Neural cell (in vitro differentiated cells): ENCODE data around the gene CEP85L. TPM values are rescaled to one million over a fixed set of nuclear protein-coding genes. Genes with fewer than 3 reads are reported as not detected.

Experiments
- H2AFZ ChIP-seq: fragments of 200-600, 300-800 bp; sonication (generic), shearing (Covaris generic); 2 replicates; pipeline ENCODE4 v1.6.0; 2014; ENCODE audit warnings: low read depth, mild to moderate bottlenecking, antibody characterized with exemption, low read length, moderate library complexity
- H3F3A ChIP-seq: fragments of 200-600 bp; shearing (Covaris generic); 2 replicates; pipeline ENCODE4 v1.6.1; 2016; ENCODE audit warnings: mild to moderate bottlenecking, moderate library complexity, mixed read lengths, antibody characterized with exemption, low read length; ENCODE audit not compliant: insufficient read depth, poor library complexity, severe bottlenecking
- H3K27ac ChIP-seq: fragments of 200-600, 300-800 bp; sonication (generic), shearing (Covaris generic); 2 replicates; pipeline ENCODE4 v1.5.1; 2014; ENCODE audit warnings: mild to moderate bottlenecking, low read length, moderate library complexity
- H3K27me3 ChIP-seq: fragments of 300-800, 200-600 bp; sonication (generic), shearing (Covaris generic); 2 replicates; pipeline ENCODE4 v1.6.0; 2014; ENCODE audit warnings: mild to moderate bottlenecking, low read depth, low read length, moderate library complexity; ENCODE audit not compliant: insufficient read depth
- H3K36me3 ChIP-seq: fragments of 300-800, 200-600 bp; sonication (generic), shearing (Covaris generic); 2 replicates; pipeline ENCODE4 v1.5.1; 2014; ENCODE audit warnings: mild to moderate bottlenecking, antibody characterized with exemption, low read length, moderate library complexity; ENCODE audit not compliant: insufficient read depth
- H3K4me2 ChIP-seq: fragments of 300-800, 200-600 bp; sonication (generic), shearing (Covaris generic); 2 replicates; pipeline ENCODE4 v1.6.0; 2014; ENCODE audit warnings: mild to moderate bottlenecking, low read length
- H3K4me3 ChIP-seq: fragments of 300-800, 200-600 bp; sonication (generic), shearing (Covaris generic); 2 replicates; pipeline ENCODE4 v1.5.1; 2014; ENCODE audit warnings: mild to moderate bottlenecking, low read length, moderate library complexity
- H3K79me2 ChIP-seq: fragments of 200-600 bp; shearing (Covaris generic); replicated peaks from 2 replicates; pipeline ENCODE4 v1.6.0; 2014; ENCODE audit warnings: mild to moderate bottlenecking, low read length, moderate library complexity; ENCODE audit not compliant: insufficient read depth
- H3K9ac ChIP-seq: fragments of 300-800, 200-600 bp; sonication (generic), shearing (Covaris generic); 2 replicates; pipeline ENCODE4 v1.6.1; 2016; ENCODE audit warnings: mild to moderate bottlenecking, low read length, mixed read lengths
- H3K9me2 ChIP-seq: fragments of 200-600 bp; shearing (Covaris generic); 2 replicates; pipeline ENCODE4 v1.6.1; 2016; ENCODE audit warnings: mild to moderate bottlenecking, low read length, mixed read lengths; ENCODE audit not compliant: insufficient read depth
- H3K9me3 ChIP-seq: fragments of 200-600, 300-800 bp; sonication (generic), shearing (Covaris generic); 2 replicates; pipeline ENCODE4 v1.6.1; 2016; ENCODE audit warnings: mild to moderate bottlenecking, mixed run types, low read length, moderate library complexity, mixed read lengths
- H4K20me1 ChIP-seq: fragments of 200-600 bp; shearing (Covaris generic); 2 replicates; pipeline ENCODE4 v1.6.1; 2016; ENCODE audit warnings: mild to moderate bottlenecking, mixed run types; ENCODE audit not compliant: insufficient read depth
- CTCF ChIP-seq: fragments of 450-650 bp; IDR thresholded peaks from 2 replicates; pipeline ENCODE4 v1.5.1; 2014; ENCODE audit warnings: antibody characterized with exemption, mild to moderate bottlenecking, moderate library complexity; ENCODE audit not compliant: poor library complexity, severe bottlenecking
- EP300 ChIP-seq: fragments of 450-650 bp; conservative IDR thresholded peaks from 2 replicates; pipeline ENCODE4 v1.6.1; 2014; ENCODE audit warnings: antibody characterized with exemption, mild to moderate bottlenecking, moderate library complexity; ENCODE audit not compliant: poor library complexity, severe bottlenecking
- EZH2 ChIP-seq: fragments of 200-600, 300-800 bp; shearing (Covaris generic), sonication (generic); IDR thresholded peaks from 2 replicates; pipeline ENCODE4 v1.6.1; 2014; ENCODE audit warnings: antibody characterized with exemption, low read length, borderline replicate concordance, mild to moderate bottlenecking; ENCODE audit not compliant: insufficient read depth, poor library complexity, severe bottlenecking
- MXI1 ChIP-seq: fragments of 450-650 bp; conservative IDR thresholded peaks from 2 replicates; pipeline ENCODE4 v1.6.1; 2014; ENCODE audit warnings: antibody characterized with exemption, mild to moderate bottlenecking; ENCODE audit not compliant: poor library complexity, severe bottlenecking
- POLR2AphosphoS5 ChIP-seq: IDR thresholded peaks from 2 replicates; pipeline ENCODE4 v1.6.1; 2012
- RAD21 ChIP-seq: fragments of 450-650 bp; conservative IDR thresholded peaks from 2 replicates; pipeline ENCODE4 v1.6.1; 2014; ENCODE audit warnings: antibody characterized with exemption, mild to moderate bottlenecking, moderate library complexity
- REST ChIP-seq: IDR thresholded peaks from 2 replicates; pipeline ENCODE4 v1.6.1; 2012; ENCODE audit warnings: borderline replicate concordance
- SMC3 ChIP-seq: fragments of 450-650 bp; conservative IDR thresholded peaks from 2 replicates; pipeline ENCODE4 v1.6.1; 2014; ENCODE audit warnings: antibody characterized with exemption, mild to moderate bottlenecking, moderate library complexity; ENCODE audit not compliant: poor library complexity
- TAF1 ChIP-seq: IDR thresholded peaks from 2 replicates; pipeline ENCODE4 v1.6.1; 2012; ENCODE audit warnings: low read depth
- polyA plus RNA-seq: library from polyadenylated mRNA; depleted of rRNA; stranded (reverse); fragments of >200 nt; gene quantifications from 2 replicates; pipeline ENCODE4 v1.2.3, GENCODE V29; 2014

The CEP85L gene
- polyA plus RNA-seq, 1 donor from 2014 or later = 17.0 TPM

GRCh38 chr6:118523216-118523615 lies 128.2 kb downstream of the CEP85L start:
- Histone ChIP-seq H4K20me1 (no peaks in the 10 kb centered on the region), H3K27ac (no peak overlapping the region), H3K9ac (no peak overlapping the region), H3K27me3 (no peaks in the 10 kb centered on the region), H3K36me3 (no peaks in the 10 kb centered on the region), H3K9me3 (no peaks in the 10 kb centered on the region), H3K4me3 (no peak overlapping the region), H2AFZ (no peak overlapping the region), H3K79me2 (no peaks in the 10 kb centered on the region), H3K9me2 (no peaks in the 10 kb centered on the region), H3K4me2 (no peak overlapping the region), H3F3A (no peaks in the 10 kb centered on the region)
- TF ChIP-seq TAF1 (no peak), SMC3 (no peak), CTCF (no peak), REST (no peak), EP300 (no peak), EZH2 (no peak), RAD21 (no peak), POLR2AphosphoS5 (no peak), MXI1 (no peak)

- no peaks in the 10 kb centered on the region for H4K20me1 ChIP-seq
- no peak overlapping the region for H3K9ac ChIP-seq
- H3K9me2 ChIP-seq = no peaks in the 10 kb centered on the region
- H3F3A ChIP-seq = no peaks in the 10 kb centered on the region
- no peaks in the 10 kb centered on the region for H3K79me2 ChIP-seq
- no peak overlapping the region for H2AFZ ChIP-seq
- H3K27me3 ChIP-seq = no peaks in the 10 kb centered on the region
- no peak for TF ChIP-seq REST
- TF ChIP-seq POLR2AphosphoS5 = no peak
- H3K4me2 ChIP-seq = no peak overlapping the region
- H3K27ac ChIP-seq = no peak overlapping the region
- H3K9me3 ChIP-seq = no peaks in the 10 kb centered on the region
- no peaks in the 10 kb centered on the region for H3K36me3 ChIP-seq
- H3K4me3 ChIP-seq = no peak overlapping the region
Measured at GRCh38 chr6:118522422-118522821, 129.0 kb downstream of the CEP85L start.
